PFSK-1 (cell line): ENCODE measurements around the gene ITGAX.

Source experiments
- FOXP2 ChIP-seq: optimal IDR thresholded peaks from 2 replicates; pipeline ENCODE3; 2011; ENCODE audit warnings: borderline replicate concordance, control low read depth, inconsistent platforms; ENCODE audit not compliant: insufficient read depth; ENCODE audit errors: extremely low read length, extremely low read depth
- POLR2AphosphoS5 ChIP-seq: IDR thresholded peaks from 2 replicates; pipeline ENCODE4 v1.6.1; 2012; ENCODE audit warnings: low read depth, mild to moderate bottlenecking, control low read depth, low read length, moderate library complexity
- SIN3A ChIP-seq: IDR thresholded peaks from 2 replicates; pipeline ENCODE4 v1.6.1; 2012; ENCODE audit warnings: mild to moderate bottlenecking, low read length, moderate library complexity, borderline replicate concordance; ENCODE audit not compliant: insufficient read depth
- TAF1 ChIP-seq: IDR thresholded peaks from 2 replicates; pipeline ENCODE4 v1.6.1; 2012; ENCODE audit warnings: low read length, control low read depth, borderline replicate concordance; ENCODE audit not compliant: insufficient read depth
- TF ChIP-seq, protein P1 (sequence below), 2 experiments: IDR thresholded peaks; 2 replicates each; pipeline versions ENCODE4 v1.6.1 to v1.8.0; 2011 to 2012; ENCODE audit warnings: low read depth in 2 of 2, low read length in 2 of 2, control low read depth in 1 of 2, inconsistent platforms in 1 of 2, mild to moderate bottlenecking in 1 of 2, moderate library complexity in 1 of 2; ENCODE audit not compliant: insufficient read depth in 1 of 2

The ITGAX gene

GRCh38 chr16:31397096-31397660, 42.2 kb downstream of the ITGAX start:
- TF ChIP-seq SIN3A (no peak), FOXP2 (no peak)

DNA sequence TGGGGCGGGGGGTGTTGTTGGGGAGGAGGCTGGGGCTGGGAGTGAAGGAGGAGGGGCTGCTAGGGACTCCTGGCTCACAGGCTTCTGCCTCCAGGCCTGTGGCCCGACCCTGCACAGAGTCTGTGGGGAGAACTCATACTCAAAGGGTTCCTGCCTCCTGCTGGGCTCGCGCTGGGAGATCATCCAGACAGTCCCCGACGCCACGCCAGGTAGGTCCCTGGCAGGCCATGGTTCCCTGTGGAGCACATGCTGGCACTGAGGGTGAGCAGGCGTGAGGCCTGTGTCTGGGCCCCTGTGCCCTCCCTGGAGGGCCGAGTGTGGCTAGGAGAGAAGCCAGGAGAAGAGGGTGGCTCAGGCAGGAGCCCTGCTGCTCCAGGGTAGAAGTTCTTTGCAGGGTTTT, 42.7 kb downstream of the ITGAX start:
- TF ChIP-seq POLR2AphosphoS5 (no peak), SIN3A (no peak), FOXP2 (no peak), TAF1 (no peak)
- TF ChIP-seq, protein P1, sequence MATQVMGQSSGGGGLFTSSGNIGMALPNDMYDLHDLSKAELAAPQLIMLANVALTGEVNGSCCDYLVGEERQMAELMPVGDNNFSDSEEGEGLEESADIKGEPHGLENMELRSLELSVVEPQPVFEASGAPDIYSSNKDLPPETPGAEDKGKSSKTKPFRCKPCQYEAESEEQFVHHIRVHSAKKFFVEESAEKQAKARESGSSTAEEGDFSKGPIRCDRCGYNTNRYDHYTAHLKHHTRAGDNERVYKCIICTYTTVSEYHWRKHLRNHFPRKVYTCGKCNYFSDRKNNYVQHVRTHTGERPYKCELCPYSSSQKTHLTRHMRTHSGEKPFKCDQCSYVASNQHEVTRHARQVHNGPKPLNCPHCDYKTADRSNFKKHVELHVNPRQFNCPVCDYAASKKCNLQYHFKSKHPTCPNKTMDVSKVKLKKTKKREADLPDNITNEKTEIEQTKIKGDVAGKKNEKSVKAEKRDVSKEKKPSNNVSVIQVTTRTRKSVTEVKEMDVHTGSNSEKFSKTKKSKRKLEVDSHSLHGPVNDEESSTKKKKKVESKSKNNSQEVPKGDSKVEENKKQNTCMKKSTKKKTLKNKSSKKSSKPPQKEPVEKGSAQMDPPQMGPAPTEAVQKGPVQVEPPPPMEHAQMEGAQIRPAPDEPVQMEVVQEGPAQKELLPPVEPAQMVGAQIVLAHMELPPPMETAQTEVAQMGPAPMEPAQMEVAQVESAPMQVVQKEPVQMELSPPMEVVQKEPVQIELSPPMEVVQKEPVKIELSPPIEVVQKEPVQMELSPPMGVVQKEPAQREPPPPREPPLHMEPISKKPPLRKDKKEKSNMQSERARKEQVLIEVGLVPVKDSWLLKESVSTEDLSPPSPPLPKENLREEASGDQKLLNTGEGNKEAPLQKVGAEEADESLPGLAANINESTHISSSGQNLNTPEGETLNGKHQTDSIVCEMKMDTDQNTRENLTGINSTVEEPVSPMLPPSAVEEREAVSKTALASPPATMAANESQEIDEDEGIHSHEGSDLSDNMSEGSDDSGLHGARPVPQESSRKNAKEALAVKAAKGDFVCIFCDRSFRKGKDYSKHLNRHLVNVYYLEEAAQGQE (IDR thresholded peaks at IDR 0.05; ENCODE audit: insufficient read depth in 1 of 2, low read depth in 2 of 2, low read length in 2 of 2), result no peak

- TF ChIP-seq SIN3A, result no peak
- TF ChIP-seq FOXP2, result no peak
- TF ChIP-seq, protein P1 (IDR thresholded peaks at IDR 0.05; ENCODE audit: insufficient read depth in 1 of 2, low read depth in 2 of 2, low read length in 2 of 2), result no peak
- TF ChIP-seq TAF1, result no peak
- no peak for TF ChIP-seq POLR2AphosphoS5
Observed at GRCh38 chr16:31400191-31400590, 45.2 kb downstream of the ITGAX start.

DNA sequence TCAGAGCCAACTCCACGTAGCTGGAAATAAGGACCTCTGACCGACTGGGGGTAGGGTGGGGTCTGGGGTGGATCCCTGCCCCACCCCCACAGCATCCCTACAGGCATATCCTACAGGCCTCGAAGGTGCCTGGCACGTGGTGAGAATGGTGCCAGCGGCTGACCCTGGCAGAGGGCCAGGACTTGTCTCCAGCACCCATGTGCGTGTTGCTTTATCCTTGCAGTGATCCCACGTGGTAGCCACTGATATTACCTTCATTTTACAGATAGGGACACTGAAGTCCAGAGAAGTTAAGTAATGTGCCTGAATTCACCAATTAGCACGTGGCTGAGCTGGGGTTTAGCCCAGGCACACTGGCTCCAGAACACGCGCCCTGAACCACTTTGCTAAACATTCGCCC, 46.5 kb downstream of the ITGAX start:
- TF ChIP-seq FOXP2 (no peak), SIN3A (no peak), TAF1 (no peak), POLR2AphosphoS5 (no peak)
- TF ChIP-seq, protein P1 (IDR thresholded peaks at IDR 0.05; ENCODE audit: insufficient read depth in 1 of 2, low read depth in 2 of 2, low read length in 2 of 2), result no peak

DNA sequence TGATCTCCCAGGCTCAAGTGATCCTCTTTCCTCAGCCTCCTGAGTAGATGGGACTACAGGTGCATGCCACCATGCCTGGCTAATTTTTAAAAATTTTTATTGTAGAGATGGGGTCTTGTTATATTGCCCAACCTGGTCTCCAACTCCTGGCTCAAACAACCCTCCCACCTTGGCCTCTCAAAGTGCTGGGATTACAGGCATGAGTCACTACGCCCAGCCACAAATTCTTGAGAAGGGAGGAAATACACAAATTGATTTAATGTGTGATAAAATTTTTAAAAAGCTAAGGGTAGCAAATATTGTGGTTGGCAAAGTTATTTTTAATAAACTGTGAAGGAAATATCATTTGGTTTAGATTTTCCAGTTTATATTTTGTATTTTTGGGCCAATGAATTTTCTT, 47.7 kb downstream of the ITGAX start:
- TF ChIP-seq FOXP2, result no peak
- no peak for TF ChIP-seq TAF1
- TF ChIP-seq POLR2AphosphoS5, result no peak
- no peak for TF ChIP-seq SIN3A
- TF ChIP-seq, protein P1 (IDR thresholded peaks at IDR 0.05; ENCODE audit: insufficient read depth in 1 of 2, low read depth in 2 of 2, low read length in 2 of 2), result no peak
